H1 (cell line): ENCODE data around the gene NUP58.

Source experiments
- CHD1 ChIP-seq: IDR thresholded peaks from 2 replicates; pipeline ENCODE4 v1.6.1; 2012; ENCODE audit warnings: low read depth, low read length, improper control_type of control experiment
- CHD2 ChIP-seq: IDR thresholded peaks from 2 replicates; pipeline ENCODE4 v1.6.1; 2012; ENCODE audit warnings: low read length, improper control_type of control experiment
- CREB1 ChIP-seq: IDR thresholded peaks from 2 replicates; pipeline ENCODE4 v1.6.1; 2012; ENCODE audit warnings: inconsistent platforms
- HDAC6 ChIP-seq: IDR thresholded peaks from one replicate; pipeline ENCODE4 v1.7.1; 2012; ENCODE audit warnings: low read depth, mild to moderate bottlenecking, inconsistent platforms, low read length, moderate library complexity
- JUN ChIP-seq: IDR thresholded peaks from 2 replicates; pipeline ENCODE4 v1.6.1; 2011; ENCODE audit warnings: low read depth, mild to moderate bottlenecking, improper control_type of control experiment, low read length
- POLR2A ChIP-seq, 2 experiments: IDR thresholded peaks; 1 replicate in 1 of 2; 2 replicates in 1 of 2; pipeline ENCODE4 v1.6.1; 2011; ENCODE audit warnings: low read depth in 2 of 2, low read length in 2 of 2, mild to moderate bottlenecking in 2 of 2; ENCODE audit errors: control extremely low read depth in 1 of 2
- POLR2AphosphoS5 ChIP-seq: IDR thresholded peaks from 2 replicates; pipeline ENCODE4 v1.6.1; 2011; ENCODE audit warnings: low read depth, low read length
- POU5F1 ChIP-seq: IDR thresholded peaks from 2 replicates; pipeline ENCODE4 v1.6.1; 2011; ENCODE audit warnings: low read depth, mild to moderate bottlenecking, low read length, moderate library complexity
- TEAD4 ChIP-seq: IDR thresholded peaks from 2 replicates; pipeline ENCODE4 v1.6.1; 2012; ENCODE audit warnings: low read depth, low read length, inconsistent platforms, mixed read lengths
- TF ChIP-seq, protein P1 (sequence below), 3 experiments: IDR thresholded peaks; 1 replicate in 2 of 3; 2 replicates in 1 of 3; pipeline versions ENCODE4 v1.5.1 to v1.6.1; 2011; ENCODE audit warnings: low read length in 3 of 3, mild to moderate bottlenecking in 3 of 3, inconsistent platforms in 2 of 3, low read depth in 1 of 3, moderate library complexity in 1 of 3; ENCODE audit not compliant: insufficient read depth in 1 of 3; ENCODE audit errors: control extremely low read depth in 1 of 3
- TF ChIP-seq, protein P2 (sequence below): IDR thresholded peaks from 2 replicates; pipeline ENCODE4 v1.6.1; 2012; ENCODE audit warnings: inconsistent platforms

DNA sequence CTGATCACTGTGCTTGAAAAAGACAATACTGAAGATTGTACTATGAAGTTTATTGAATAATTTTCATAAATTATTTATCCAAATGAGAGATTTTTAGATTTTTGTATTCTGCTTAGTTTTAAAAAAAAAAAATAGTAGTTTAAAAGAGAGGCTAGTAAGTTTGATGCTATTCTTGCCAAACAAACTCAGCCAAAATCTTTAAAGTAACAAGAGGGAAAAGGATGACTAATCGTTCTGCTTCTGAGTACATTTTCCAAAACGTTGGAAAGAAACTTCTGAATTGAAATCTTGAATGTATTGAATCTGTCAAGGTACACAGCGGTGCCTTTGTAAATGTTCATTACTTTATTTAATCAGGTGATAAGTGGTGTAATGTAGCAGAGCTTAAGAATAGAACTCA, 34.4 kb downstream of the NUP58 start:
- TF ChIP-seq CHD2 (no peak), TEAD4 (no peak), CHD1 (no peak), POLR2AphosphoS5 (no peak), CREB1 (no peak), JUN (no peak), POLR2A (IDR thresholded peaks at IDR 0.05; ENCODE audit: control extremely low read depth in 1 of 2, low read depth in 2 of 2, low read length in 2 of 2) (no peak), HDAC6 (no peak), POU5F1 (no peak)
- TF ChIP-seq, protein P1, sequence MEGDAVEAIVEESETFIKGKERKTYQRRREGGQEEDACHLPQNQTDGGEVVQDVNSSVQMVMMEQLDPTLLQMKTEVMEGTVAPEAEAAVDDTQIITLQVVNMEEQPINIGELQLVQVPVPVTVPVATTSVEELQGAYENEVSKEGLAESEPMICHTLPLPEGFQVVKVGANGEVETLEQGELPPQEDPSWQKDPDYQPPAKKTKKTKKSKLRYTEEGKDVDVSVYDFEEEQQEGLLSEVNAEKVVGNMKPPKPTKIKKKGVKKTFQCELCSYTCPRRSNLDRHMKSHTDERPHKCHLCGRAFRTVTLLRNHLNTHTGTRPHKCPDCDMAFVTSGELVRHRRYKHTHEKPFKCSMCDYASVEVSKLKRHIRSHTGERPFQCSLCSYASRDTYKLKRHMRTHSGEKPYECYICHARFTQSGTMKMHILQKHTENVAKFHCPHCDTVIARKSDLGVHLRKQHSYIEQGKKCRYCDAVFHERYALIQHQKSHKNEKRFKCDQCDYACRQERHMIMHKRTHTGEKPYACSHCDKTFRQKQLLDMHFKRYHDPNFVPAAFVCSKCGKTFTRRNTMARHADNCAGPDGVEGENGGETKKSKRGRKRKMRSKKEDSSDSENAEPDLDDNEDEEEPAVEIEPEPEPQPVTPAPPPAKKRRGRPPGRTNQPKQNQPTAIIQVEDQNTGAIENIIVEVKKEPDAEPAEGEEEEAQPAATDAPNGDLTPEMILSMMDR (IDR thresholded peaks at IDR 0.05; ENCODE audit: control extremely low read depth in 1 of 3, insufficient read depth in 1 of 3, low read depth in 1 of 3, low read length in 3 of 3) = no peak
- TF ChIP-seq, protein P2, sequence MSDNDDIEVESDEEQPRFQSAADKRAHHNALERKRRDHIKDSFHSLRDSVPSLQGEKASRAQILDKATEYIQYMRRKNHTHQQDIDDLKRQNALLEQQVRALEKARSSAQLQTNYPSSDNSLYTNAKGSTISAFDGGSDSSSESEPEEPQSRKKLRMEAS = no peak
